ENCODE results near the gene CCSER1.
A peak's percentile ranks its signal among the peaks of the same experiment; 100 is the strongest.
"Not testable (repeated sequence)": the region's sequence is repeated elsewhere in the genome, so short reads cannot be mapped to it uniquely, and the experiment has no call there.

CCSER1 gene

GRCh38 chr4:90857081-90857820 is 730.1 kb downstream of the CCSER1 start:
- H3K27ac ChIP-seq, result no peak overlapping the region
- DNase-seq (ENCODE audit: low read depth, low spot score), result no peak

GRCh38 chr4:90875791-90876190 is 748.6 kb downstream of the CCSER1 start:
- no peak overlapping the region for H3K27ac ChIP-seq
- no peak for DNase-seq (ENCODE audit: low read depth, low spot score)

- no peak for DNase-seq (ENCODE audit: low read depth, low spot score)
- no peak overlapping the region for H3K27ac ChIP-seq
These were observed 749.1 kb downstream of the CCSER1 start for GRCh38 chr4:90876296-90876695.

- no peak overlapping the region for H3K27ac ChIP-seq
- DNase-seq (ENCODE audit: low read depth, low spot score), result no peak
These were observed 756.3 kb downstream of the CCSER1 start for GRCh38 chr4:90883519-90883918.

- H3K27ac ChIP-seq, result no peak overlapping the region
- no peak for DNase-seq (ENCODE audit: low read depth, low spot score)
These were observed 761.4 kb downstream of the CCSER1 start for GRCh38 chr4:90888571-90888970.

GRCh38 chr4:90889171-90889570 is 762.0 kb downstream of the CCSER1 start:
- DNase-seq (ENCODE audit: low read depth, low spot score), result no peak
- H3K27ac ChIP-seq, result no peak overlapping the region

GRCh38 chr4:90903413-90903812 is 776.2 kb downstream of the CCSER1 start:
- not testable (repeated sequence) for DNase-seq (ENCODE audit: low read depth, low spot score); H3K27ac ChIP-seq

- no peak for DNase-seq (ENCODE audit: low read depth, low spot score)
- no peak overlapping the region for H3K27ac ChIP-seq
These were observed 776.8 kb downstream of the CCSER1 start for GRCh38 chr4:90904021-90904420.

- no peak for DNase-seq (ENCODE audit: low read depth, low spot score)
- H3K27ac ChIP-seq, result no peak overlapping the region
These were observed 779.0 kb downstream of the CCSER1 start for GRCh38 chr4:90906239-90906638.

GRCh38 chr4:90911724-90912434 is 784.7 kb downstream of the CCSER1 start:
- not testable (repeated sequence) for H3K27ac ChIP-seq; DNase-seq (ENCODE audit: low read depth, low spot score)

- H3K27ac ChIP-seq, result no peak overlapping the region
- DNase-seq (ENCODE audit: low read depth, low spot score), result no peak
These were observed 795.0 kb downstream of the CCSER1 start for GRCh38 chr4:90922174-90922573.

GRCh38 chr4:90926957-90927356 is 799.8 kb downstream of the CCSER1 start:
- H3K27ac ChIP-seq, result no peak overlapping the region
- DNase-seq (ENCODE audit: low read depth, low spot score), result no peak

GRCh38 chr4:90943311-90943710 is 816.1 kb downstream of the CCSER1 start:
- H3K27ac ChIP-seq, result peak overlapping the region; percentile 22
- DNase-seq (ENCODE audit: low read depth, low spot score), result peak; percentile 31

- no peak overlapping the region for H3K27ac ChIP-seq
- DNase-seq (ENCODE audit: low read depth, low spot score), result no peak
These were observed 819.8 kb downstream of the CCSER1 start for GRCh38 chr4:90946945-90947344.

- H3K27ac ChIP-seq, result peak overlapping the region; percentile 20
- DNase-seq (ENCODE audit: low read depth, low spot score), result peak; percentile 14
These were observed 823.2 kb downstream of the CCSER1 start for GRCh38 chr4:90950385-90950841.

- H3K27ac ChIP-seq, result peak overlapping the region; percentile 20
- peak; percentile 92 for DNase-seq (ENCODE audit: low read depth, low spot score)
These were observed 823.8 kb downstream of the CCSER1 start for GRCh38 chr4:90951037-90951436.

- peak; percentile 65 for DNase-seq (ENCODE audit: low read depth, low spot score)
- no peak overlapping the region for H3K27ac ChIP-seq
These were observed 831.2 kb downstream of the CCSER1 start for GRCh38 chr4:90958256-90958895.

- no peak overlapping the region for H3K27ac ChIP-seq
These were observed 833.2 kb downstream of the CCSER1 start for GRCh38 chr4:90960433-90960832.

GRCh38 chr4:90960840-90961239 is 833.6 kb downstream of the CCSER1 start:
- DNase-seq (ENCODE audit: low read depth, low spot score), result no peak
- H3K27ac ChIP-seq, result no peak overlapping the region

More at GRCh38 chr4:90960433-90960832, 833.2 kb downstream of the CCSER1 start:
- no peak for DNase-seq (ENCODE audit: low read depth, low spot score)

GRCh38 chr4:90970021-90970420 is 842.8 kb downstream of the CCSER1 start:
- H3K27ac ChIP-seq, result no peak overlapping the region
- no peak for DNase-seq (ENCODE audit: low read depth, low spot score)

GRCh38 chr4:90977726-90978125 is 850.5 kb downstream of the CCSER1 start:
- no peak for DNase-seq (ENCODE audit: low read depth, low spot score)
- H3K27ac ChIP-seq, result no peak overlapping the region

All from epithelial cell of prostate (primary cell).